HCT116 (cell line): ENCODE results near the gene SNRPF. TPM values are rescaled to one million over a fixed set of nuclear protein-coding genes. Genes with fewer than 3 reads are reported as not detected.

ENCODE experiments used
- ATAC-seq: fragments of 200-7000 bp; cut with Tn5 transposase; 2 replicates; pipeline ENCODE4 v1.9.1; 2020; ENCODE audit warnings: mild to moderate bottlenecking, moderate library complexity
- BruUV-seq: library from RNA; stranded (reverse); fragments of 400-500 nt; replicated peaks from 2 replicates; lab custom pipeline; 2021; lab: Mats Ljungman, UMichigan
- CTCF ChIA-PET: fragments of 300-600 bp; sonication (Branson Sonifier 250); formaldehyde crosslinking; loops from one replicate; lab custom pipeline; 2021; ENCODE audit warnings: antibody characterized with exemption; lab: Charles Lee
- POLR2A ChIA-PET: fragments of 300-600, 350-600 bp; sonication (Branson Sonifier 250); formaldehyde crosslinking; loops from one replicate; lab custom pipeline; 2021; ENCODE audit warnings: antibody characterized with exemption; lab: Charles Lee
- RAD21 ChIA-PET, 2 experiments: fragments of 300-600 bp; sonication (Branson Sonifier 250); formaldehyde crosslinking; loops; one replicate each; lab custom pipeline; 2023; ENCODE audit warnings: low total read pairs in 2 of 2; ENCODE audit not compliant: uncharacterized antibody in 2 of 2, unreplicated experiment in 2 of 2, low non-redundant PET in 1 of 2; lab: Charles Lee
- DNase-seq: peaks from one replicate; pipeline ENCODE4 v3.0.0-alpha.2; 2010; ENCODE audit warnings: low read depth, low spot score
- H2AFZ ChIP-seq: fragments of 200-600 bp; shearing (Covaris generic), sonication (generic); 2 replicates; pipeline ENCODE4 v1.6.1; 2017; ENCODE audit warnings: low read depth, mixed run types, mixed read lengths, antibody characterized with exemption, low read length; ENCODE audit not compliant: poor library complexity, severe bottlenecking
- H3K27ac ChIP-seq: 2 replicates; pipeline ENCODE4 v1.5.1; 2012; ENCODE audit warnings: low read depth, low read length
- H3K27me3 ChIP-seq: fragments of 200-600 bp; sonication (generic); 2 replicates; pipeline ENCODE4 v1.6.1; 2016; ENCODE audit warnings: mixed run types, low read length, mixed read lengths; ENCODE audit not compliant: insufficient read depth
- H3K36me3 ChIP-seq, 2 experiments: fragments of 200-500 bp in 1 of 2; fragments of 200-600 bp in 1 of 2; sonication (Bioruptor generic) in 1 of 2; sonication (generic) in 1 of 2; 2 replicates each; pipeline versions ENCODE4 v1.5.1 to v1.6.1; 2014 to 2016; ENCODE audit warnings: low read length in 2 of 2, inconsistent platforms in 1 of 2, mixed read lengths in 1 of 2, mixed run types in 1 of 2; ENCODE audit not compliant: insufficient read depth in 2 of 2, control insufficient read depth in 1 of 2
- H3K4me1 ChIP-seq, 2 experiments: fragments of 200-600 bp in 1 of 2; sonication (generic) in 1 of 2; 2 replicates each; pipeline versions ENCODE4 v1.5.1 to v1.6.1; 2012 to 2017; ENCODE audit warnings: low read length in 2 of 2, inconsistent platforms in 1 of 2, mild to moderate bottlenecking in 1 of 2, mixed read lengths in 1 of 2, mixed run types in 1 of 2, moderate library complexity in 1 of 2; ENCODE audit not compliant: insufficient read depth in 2 of 2, control insufficient read depth in 1 of 2
- H3K4me2 ChIP-seq: fragments of 200-600 bp; sonication (generic); 2 replicates; pipeline ENCODE4 v1.6.1; 2017; ENCODE audit warnings: mixed run types, low read length, mixed read lengths
- H3K4me3 ChIP-seq, 2 experiments: fragments of 200-600 bp in 1 of 2; sonication (generic) in 1 of 2; replicated peaks in 1 of 2; 2 replicates each; pipeline ENCODE4 v1.5.1; 2011 to 2016; ENCODE audit warnings: low read length in 2 of 2, control low read depth in 1 of 2, low read depth in 1 of 2, mild to moderate bottlenecking in 1 of 2, mixed read lengths in 1 of 2, mixed run types in 1 of 2
- H3K79me2 ChIP-seq: fragments of 200-600 bp; sonication (generic); 2 replicates; pipeline ENCODE4 v1.6.1; 2017; ENCODE audit warnings: mild to moderate bottlenecking, mixed run types, low read length, moderate library complexity, mixed read lengths; ENCODE audit not compliant: insufficient read depth
- H3K9ac ChIP-seq: fragments of 200-600 bp; sonication (generic); 2 replicates; pipeline ENCODE4 v1.6.1; 2016; ENCODE audit warnings: low read length, mixed read lengths
- H3K9me2 ChIP-seq: fragments of 200-600 bp; sonication (generic), shearing (Covaris generic); 2 replicates; pipeline ENCODE4 v1.6.1; 2017; ENCODE audit warnings: mixed run types, mild to moderate bottlenecking, moderate library complexity; ENCODE audit not compliant: insufficient read depth
- H3K9me3 ChIP-seq, 2 experiments: fragments of 200-500 bp in 1 of 2; fragments of 200-600 bp in 1 of 2; sonication (Bioruptor generic) in 1 of 2; sonication (generic) in 1 of 2; 2 replicates each; pipeline ENCODE4 v1.6.1; 2014 to 2017; ENCODE audit warnings: low read length in 2 of 2, mixed read lengths in 2 of 2, inconsistent platforms in 1 of 2, low read depth in 1 of 2, mild to moderate bottlenecking in 1 of 2, mixed run types in 1 of 2, moderate library complexity in 1 of 2; ENCODE audit not compliant: control insufficient read depth in 1 of 2, insufficient read depth in 1 of 2
- H4K20me1 ChIP-seq: fragments of 200-600 bp; sonication (generic), shearing (Covaris generic); 2 replicates; pipeline ENCODE4 v1.6.1; 2017; ENCODE audit warnings: mixed run types, mild to moderate bottlenecking, moderate library complexity; ENCODE audit not compliant: insufficient read depth
- CTCF ChIP-seq, 3 experiments: fragments of 200-600 bp in 1 of 3; sonication (generic) in 1 of 3; IDR thresholded peaks in 2 of 3; conservative IDR thresholded peaks in 1 of 3; 2 replicates each; pipeline ENCODE4 v1.5.1; 2012 to 2017; ENCODE audit warnings: low read depth in 2 of 3, low read length in 2 of 3, antibody characterized with exemption in 1 of 3, borderline replicate concordance in 1 of 3, control low read depth in 1 of 3, mild to moderate bottlenecking in 1 of 3, mixed read lengths in 1 of 3, mixed run types in 1 of 3, moderate library complexity in 1 of 3; ENCODE audit not compliant: insufficient read depth in 1 of 3
- EGR1 ChIP-seq: IDR thresholded peaks from 2 replicates; pipeline ENCODE4 v1.6.1; 2012; ENCODE audit warnings: low read depth
- EZH2 ChIP-seq: fragments of 200-600 bp; sonication (generic); IDR thresholded peaks from 2 replicates; pipeline ENCODE4 v1.6.1; 2017; ENCODE audit warnings: antibody characterized with exemption, mixed run types
- MAX ChIP-seq: IDR thresholded peaks from 2 replicates; pipeline ENCODE4 v1.6.1; 2012
- POLR2A ChIP-seq: IDR thresholded peaks from 2 replicates; pipeline ENCODE4 v1.7.0; 2011; ENCODE audit warnings: borderline replicate concordance; ENCODE audit not compliant: insufficient read depth, insufficient read length; ENCODE audit errors: extremely low read depth
- RAD21 ChIP-seq: IDR thresholded peaks from 2 replicates; pipeline ENCODE4 v1.6.1; 2012; ENCODE audit warnings: low read depth, mild to moderate bottlenecking
- REST ChIP-seq: IDR thresholded peaks from 2 replicates; pipeline ENCODE4 v1.6.1; 2012; ENCODE audit warnings: low read depth
- SIN3A ChIP-seq: IDR thresholded peaks from 2 replicates; pipeline ENCODE4 v1.6.1; 2012; ENCODE audit warnings: low read depth
- SP1 ChIP-seq: IDR thresholded peaks from 2 replicates; pipeline ENCODE4 v1.6.1; 2012; ENCODE audit warnings: low read depth
- SRF ChIP-seq: IDR thresholded peaks from 2 replicates; pipeline ENCODE4 v1.6.1; 2012; ENCODE audit warnings: low read depth
- TCF7L2 ChIP-seq: IDR thresholded peaks from 2 replicates; pipeline ENCODE4 v1.7.0; 2011; ENCODE audit warnings: borderline replicate concordance, inconsistent platforms; ENCODE audit not compliant: insufficient read depth, insufficient read length; ENCODE audit errors: extremely low read depth
- YY1 ChIP-seq: IDR thresholded peaks from 2 replicates; pipeline ENCODE4 v1.6.1; 2011; ENCODE audit warnings: low read length, low read depth, moderate library complexity, mild to moderate bottlenecking; ENCODE audit not compliant: insufficient replicate concordance; ENCODE audit errors: extremely low read depth
- ZBTB33 ChIP-seq: IDR thresholded peaks from 2 replicates; pipeline ENCODE4 v1.6.1; 2011; ENCODE audit warnings: mild to moderate bottlenecking, low read length, moderate library complexity; ENCODE audit not compliant: insufficient replicate concordance; ENCODE audit errors: extremely low read depth
- ZFX ChIP-seq: fragments of 450-650 bp; IDR thresholded peaks from 2 replicates; pipeline ENCODE4 v1.6.1; 2017
- ZNF274 ChIP-seq: fragments of 200-500 bp; sonication (Bioruptor generic); IDR thresholded peaks from 2 replicates; pipeline ENCODE4 v1.6.1; 2014; ENCODE audit warnings: mild to moderate bottlenecking, low read depth, low read length, inconsistent platforms
- intact Hi-C: fragments of 100-400 bp; cut with micrococcal nuclease; formaldehyde crosslinking; loops from 2 replicates; pipeline ENCODE4 v1.10.0; 2022
- total RNA-seq: library from RNA; stranded (reverse); gene quantifications from one replicate; pipeline ENCODE4 v1.2.1, GENCODE V29; 2021; ENCODE audit not compliant: unreplicated experiment

Gene SNRPF
- total RNA-seq, 1 experiment from 2014 or later = 56.3 TPM

GRCh38 chr12:95863337-95863736 is 4.6 kb downstream of the SNRPF start:
- CTCF ChIA-PET = no interaction called here
- TF ChIP-seq ZBTB33 (no peak), YY1 (no peak), ZFX (no peak), ZNF274 (no peak), SIN3A (no peak), SRF (no peak), CTCF (IDR thresholded peaks at IDR 0.05 in 2 of 3, conservative IDR thresholded peaks at IDR 0.05 in 1 of 3; ENCODE audit: borderline replicate concordance in 1 of 3, insufficient read depth in 1 of 3, low read depth in 2 of 3, low read length in 2 of 3) (no peak), POLR2A (no peak), REST (no peak), TCF7L2 (no peak), EGR1 (no peak), SP1 (no peak), RAD21 (no peak), MAX (no peak), EZH2 (no peak)
- no TSS peak for BruUV-seq
- Histone ChIP-seq H3K27ac (no peak overlapping the region), H3K27me3 (no peaks in the 10 kb centered on the region), H2AFZ (no peak overlapping the region), H3K4me2 (no peak overlapping the region), H3K4me3 (no peak overlapping the region), H4K20me1 (peaks cover 23% of the 10 kb centered on the region), H3K9me3 (no peaks in the 10 kb centered on the region), H3K79me2 (peaks cover 81% of the 10 kb centered on the region), H3K4me1 (peaks cover 5 to 14% of the 10 kb centered on the region in 2 experiments), H3K36me3 (peaks cover 39 to 57% of the 10 kb centered on the region in 2 experiments), H3K9ac (no peak overlapping the region), H3K9me2 (no peaks in the 10 kb centered on the region)
- no peak for ATAC-seq
- no peak for DNase-seq
- RAD21 ChIA-PET = no interaction called here
- POLR2A ChIA-PET = interaction anchor here (0.5 kb wide), 1 partner anchor 256 kb away, joined by 3 read pairs; no protein-coding TSS in a partner anchor
- intact Hi-C loops = no loop called here
